Measurements from ENCODE around the gene MIF4GD.

Gene MIF4GD

DNA sequence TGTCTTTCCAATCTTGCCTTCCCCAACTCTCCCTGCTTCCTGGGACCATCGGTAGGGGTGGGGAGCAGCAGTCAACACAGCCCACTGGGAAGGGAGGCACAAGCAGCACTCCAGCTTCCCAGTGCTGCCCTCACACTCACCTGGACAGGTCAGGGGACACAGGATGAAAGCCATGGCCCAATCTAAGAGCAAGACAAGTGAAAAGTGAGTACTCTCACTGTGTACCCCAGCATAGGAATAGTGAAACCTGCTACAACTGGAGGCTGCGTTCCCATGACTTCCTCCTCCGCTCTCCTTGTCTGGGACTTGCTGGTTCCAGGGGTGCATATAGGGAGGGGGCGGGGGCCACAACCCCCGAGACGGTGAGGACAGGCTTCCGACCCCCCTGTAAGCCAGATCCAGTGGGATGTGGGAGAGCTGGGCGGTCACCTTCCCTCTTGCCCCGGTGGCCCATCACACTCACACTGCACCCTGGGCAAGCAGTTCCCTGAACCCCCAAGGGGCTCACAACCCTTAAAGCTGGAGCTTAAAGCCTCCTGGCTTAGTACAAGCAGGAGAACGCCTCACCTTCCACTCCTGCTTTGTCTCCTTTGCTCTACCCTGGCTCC is 47.7 kb upstream of the MIF4GD start (continued):
- TF ChIP-seq SNAI2 (CRISPR knock-in tag; IDR thresholded peaks at IDR 0.05): no peak
- TF ChIP-seq ARNTL (CRISPR knock-in tag; IDR thresholded peaks at IDR 0.05; ENCODE audit: borderline replicate concordance, low read depth): no peak
- TF ChIP-seq TCF4 (CRISPR knock-in tag; IDR thresholded peaks at IDR 0.05; ENCODE audit: borderline replicate concordance): no peak
- no peak for TF ChIP-seq ISL1 (CRISPR knock-in tag; IDR thresholded peaks at IDR 0.05)
- TF ChIP-seq, protein P1, sequence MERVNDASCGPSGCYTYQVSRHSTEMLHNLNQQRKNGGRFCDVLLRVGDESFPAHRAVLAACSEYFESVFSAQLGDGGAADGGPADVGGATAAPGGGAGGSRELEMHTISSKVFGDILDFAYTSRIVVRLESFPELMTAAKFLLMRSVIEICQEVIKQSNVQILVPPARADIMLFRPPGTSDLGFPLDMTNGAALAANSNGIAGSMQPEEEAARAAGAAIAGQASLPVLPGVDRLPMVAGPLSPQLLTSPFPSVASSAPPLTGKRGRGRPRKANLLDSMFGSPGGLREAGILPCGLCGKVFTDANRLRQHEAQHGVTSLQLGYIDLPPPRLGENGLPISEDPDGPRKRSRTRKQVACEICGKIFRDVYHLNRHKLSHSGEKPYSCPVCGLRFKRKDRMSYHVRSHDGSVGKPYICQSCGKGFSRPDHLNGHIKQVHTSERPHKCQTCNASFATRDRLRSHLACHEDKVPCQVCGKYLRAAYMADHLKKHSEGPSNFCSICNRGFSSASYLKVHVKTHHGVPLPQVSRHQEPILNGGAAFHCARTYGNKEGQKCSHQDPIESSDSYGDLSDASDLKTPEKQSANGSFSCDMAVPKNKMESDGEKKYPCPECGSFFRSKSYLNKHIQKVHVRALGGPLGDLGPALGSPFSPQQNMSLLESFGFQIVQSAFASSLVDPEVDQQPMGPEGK (CRISPR knock-in tag; IDR thresholded peaks at IDR 0.05; ENCODE audit: borderline replicate concordance): no peak
- TF ChIP-seq ZNF565 (CRISPR knock-in tag; conservative IDR thresholded peaks at IDR 0.05; ENCODE audit: low read depth): no peak
- no peak for TF ChIP-seq OSR1 (CRISPR knock-in tag; IDR thresholded peaks at IDR 0.05)

DNA sequence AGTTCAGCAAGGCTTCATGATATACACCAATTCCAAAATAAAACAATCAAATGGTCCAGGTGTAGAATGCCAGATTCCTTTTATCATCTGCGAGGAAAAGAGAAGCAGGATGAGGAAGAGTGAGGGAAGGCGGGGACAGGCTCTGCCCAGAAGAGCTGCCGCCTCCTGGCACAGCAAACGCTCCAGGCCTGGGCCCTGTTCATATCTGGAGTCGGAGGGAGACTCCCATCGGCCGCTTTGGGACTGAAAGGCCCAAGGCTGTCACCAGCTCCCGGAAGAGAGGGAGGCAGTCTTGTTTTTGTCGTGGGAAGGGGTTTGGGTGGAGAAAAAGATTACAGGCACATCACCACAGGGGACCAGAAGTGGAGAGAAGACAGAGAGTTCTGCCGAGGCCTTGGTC is 47.2 kb upstream of the MIF4GD start:
- ATAC-seq: no peak

DNA sequence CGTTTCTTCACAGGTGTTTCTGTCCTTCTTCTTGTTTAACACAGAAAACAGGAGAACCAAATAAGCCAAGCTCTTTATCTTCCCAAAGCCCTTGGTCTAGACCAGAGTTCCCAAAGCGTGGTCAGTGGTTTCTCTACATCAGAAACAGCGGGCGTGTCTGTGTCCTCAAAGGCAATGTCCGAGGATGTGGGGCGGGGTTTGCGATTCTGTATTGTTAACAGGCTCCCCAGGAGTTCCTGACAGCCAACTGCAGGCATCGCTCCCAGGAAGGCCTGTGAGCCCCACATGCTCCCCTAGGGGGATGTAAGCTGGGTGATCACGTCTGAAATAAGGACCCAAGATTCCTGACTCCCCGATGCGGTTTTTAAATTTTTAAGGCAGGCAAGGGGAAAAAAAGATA is 46.6 kb upstream of the MIF4GD start:
- ATAC-seq: no peak
- TF ChIP-seq TOX (CRISPR knock-in tag; IDR thresholded peaks at IDR 0.05; ENCODE audit: borderline replicate concordance) (no peak), ZC3H10 (CRISPR knock-in tag; IDR thresholded peaks at IDR 0.05) (no peak), ZNF8 (CRISPR knock-in tag; IDR thresholded peaks at IDR 0.05) (no peak), ZNF565 (CRISPR knock-in tag; conservative IDR thresholded peaks at IDR 0.05; ENCODE audit: low read depth) (no peak), OSR1 (CRISPR knock-in tag; IDR thresholded peaks at IDR 0.05) (no peak), RARB (CRISPR knock-in tag; IDR thresholded peaks at IDR 0.05) (no peak), ISL1 (CRISPR knock-in tag; IDR thresholded peaks at IDR 0.05) (no peak), PPARA (CRISPR knock-in tag; IDR thresholded peaks at IDR 0.05; ENCODE audit: borderline replicate concordance) (no peak), SNAI2 (CRISPR knock-in tag; IDR thresholded peaks at IDR 0.05) (no peak), GLIS3 (CRISPR knock-in tag; IDR thresholded peaks at IDR 0.05) (no peak), BACH2 (CRISPR knock-in tag; IDR thresholded peaks at IDR 0.05; ENCODE audit: borderline replicate concordance) (no peak), ZFP30 (CRISPR knock-in tag; IDR thresholded peaks at IDR 0.05) (no peak), ZNF70 (CRISPR knock-in tag; IDR thresholded peaks at IDR 0.05) (no peak), ARNTL (CRISPR knock-in tag; IDR thresholded peaks at IDR 0.05; ENCODE audit: borderline replicate concordance, low read depth) (no peak), TCF4 (CRISPR knock-in tag; IDR thresholded peaks at IDR 0.05; ENCODE audit: borderline replicate concordance) (no peak), CSDC2 (CRISPR knock-in tag; IDR thresholded peaks at IDR 0.05) (no peak)
- TF ChIP-seq, protein P2, sequence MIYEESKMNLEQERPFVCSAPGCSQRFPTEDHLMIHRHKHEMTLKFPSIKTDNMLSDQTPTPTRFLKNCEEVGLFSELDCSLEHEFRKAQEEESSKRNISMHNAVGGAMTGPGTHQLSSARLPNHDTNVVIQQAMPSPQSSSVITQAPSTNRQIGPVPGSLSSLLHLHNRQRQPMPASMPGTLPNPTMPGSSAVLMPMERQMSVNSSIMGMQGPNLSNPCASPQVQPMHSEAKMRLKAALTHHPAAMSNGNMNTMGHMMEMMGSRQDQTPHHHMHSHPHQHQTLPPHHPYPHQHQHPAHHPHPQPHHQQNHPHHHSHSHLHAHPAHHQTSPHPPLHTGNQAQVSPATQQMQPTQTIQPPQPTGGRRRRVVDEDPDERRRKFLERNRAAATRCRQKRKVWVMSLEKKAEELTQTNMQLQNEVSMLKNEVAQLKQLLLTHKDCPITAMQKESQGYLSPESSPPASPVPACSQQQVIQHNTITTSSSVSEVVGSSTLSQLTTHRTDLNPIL (CRISPR knock-in tag; IDR thresholded peaks at IDR 0.05; ENCODE audit: low read depth): no peak
- TF ChIP-seq, protein P3, sequence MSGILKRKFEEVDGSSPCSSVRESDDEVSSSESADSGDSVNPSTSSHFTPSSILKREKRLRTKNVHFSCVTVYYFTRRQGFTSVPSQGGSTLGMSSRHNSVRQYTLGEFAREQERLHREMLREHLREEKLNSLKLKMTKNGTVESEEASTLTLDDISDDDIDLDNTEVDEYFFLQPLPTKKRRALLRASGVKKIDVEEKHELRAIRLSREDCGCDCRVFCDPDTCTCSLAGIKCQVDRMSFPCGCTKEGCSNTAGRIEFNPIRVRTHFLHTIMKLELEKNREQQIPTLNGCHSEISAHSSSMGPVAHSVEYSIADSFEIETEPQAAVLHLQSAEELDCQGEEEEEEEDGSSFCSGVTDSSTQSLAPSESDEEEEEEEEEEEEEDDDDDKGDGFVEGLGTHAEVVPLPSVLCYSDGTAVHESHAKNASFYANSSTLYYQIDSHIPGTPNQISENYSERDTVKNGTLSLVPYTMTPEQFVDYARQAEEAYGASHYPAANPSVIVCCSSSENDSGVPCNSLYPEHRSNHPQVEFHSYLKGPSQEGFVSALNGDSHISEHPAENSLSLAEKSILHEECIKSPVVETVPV (CRISPR knock-in tag; IDR thresholded peaks at IDR 0.05): no peak

More for the DNA sequence above, 47.2 kb upstream of the MIF4GD start:
- no peak for TF ChIP-seq CSDC2 (CRISPR knock-in tag; IDR thresholded peaks at IDR 0.05)
- no peak for TF ChIP-seq GLIS3 (CRISPR knock-in tag; IDR thresholded peaks at IDR 0.05)
- TF ChIP-seq ESRRG (CRISPR knock-in tag; IDR thresholded peaks at IDR 0.05): no peak

DNA sequence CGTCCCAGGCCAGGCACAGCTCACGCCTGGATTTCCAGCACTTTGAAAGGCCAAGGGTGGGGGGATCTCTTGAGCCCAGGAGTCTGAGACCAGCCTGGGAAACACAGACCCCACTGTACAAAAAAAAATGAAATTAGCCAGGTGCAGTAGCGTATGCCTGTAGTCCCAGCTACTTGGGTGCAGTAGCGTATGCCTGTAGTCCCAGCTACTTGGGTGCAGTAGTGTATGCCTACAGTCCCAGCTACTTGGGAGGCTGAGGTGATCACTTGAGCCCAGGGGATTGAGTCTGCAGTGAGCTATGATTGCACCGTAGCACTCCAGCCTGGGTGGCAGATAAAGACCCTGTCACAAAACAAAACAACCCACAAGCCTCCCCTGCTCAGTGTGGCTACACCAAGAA is 45.2 kb upstream of the MIF4GD start:
- no peak for ATAC-seq
- TF ChIP-seq ZNF70 (CRISPR knock-in tag; IDR thresholded peaks at IDR 0.05) (no peak), ZNF8 (CRISPR knock-in tag; IDR thresholded peaks at IDR 0.05) (no peak), ZC3H10 (CRISPR knock-in tag; IDR thresholded peaks at IDR 0.05) (no peak), ARNTL (CRISPR knock-in tag; IDR thresholded peaks at IDR 0.05; ENCODE audit: borderline replicate concordance, low read depth) (no peak), ZNF565 (CRISPR knock-in tag; conservative IDR thresholded peaks at IDR 0.05; ENCODE audit: low read depth) (no peak), TCF4 (CRISPR knock-in tag; IDR thresholded peaks at IDR 0.05; ENCODE audit: borderline replicate concordance) (no peak), ISL1 (CRISPR knock-in tag; IDR thresholded peaks at IDR 0.05) (no peak), ZFP30 (CRISPR knock-in tag; IDR thresholded peaks at IDR 0.05) (no peak), GLIS3 (CRISPR knock-in tag; IDR thresholded peaks at IDR 0.05) (no peak), ESRRG (CRISPR knock-in tag; IDR thresholded peaks at IDR 0.05) (no peak), SNAI2 (CRISPR knock-in tag; IDR thresholded peaks at IDR 0.05) (no peak)
- TF ChIP-seq, protein P4, sequence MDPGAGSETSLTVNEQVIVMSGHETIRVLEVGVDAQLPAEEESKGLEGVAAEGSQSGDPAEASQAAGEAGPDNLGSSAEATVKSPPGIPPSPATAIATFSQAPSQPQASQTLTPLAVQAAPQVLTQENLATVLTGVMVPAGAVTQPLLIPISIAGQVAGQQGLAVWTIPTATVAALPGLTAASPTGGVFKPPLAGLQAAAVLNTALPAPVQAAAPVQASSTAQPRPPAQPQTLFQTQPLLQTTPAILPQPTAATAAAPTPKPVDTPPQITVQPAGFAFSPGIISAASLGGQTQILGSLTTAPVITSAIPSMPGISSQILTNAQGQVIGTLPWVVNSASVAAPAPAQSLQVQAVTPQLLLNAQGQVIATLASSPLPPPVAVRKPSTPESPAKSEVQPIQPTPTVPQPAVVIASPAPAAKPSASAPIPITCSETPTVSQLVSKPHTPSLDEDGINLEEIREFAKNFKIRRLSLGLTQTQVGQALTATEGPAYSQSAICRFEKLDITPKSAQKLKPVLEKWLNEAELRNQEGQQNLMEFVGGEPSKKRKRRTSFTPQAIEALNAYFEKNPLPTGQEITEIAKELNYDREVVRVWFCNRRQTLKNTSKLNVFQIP (CRISPR knock-in tag; IDR thresholded peaks at IDR 0.05; ENCODE audit: borderline replicate concordance, low read depth): no peak
- TF ChIP-seq, protein P5, sequence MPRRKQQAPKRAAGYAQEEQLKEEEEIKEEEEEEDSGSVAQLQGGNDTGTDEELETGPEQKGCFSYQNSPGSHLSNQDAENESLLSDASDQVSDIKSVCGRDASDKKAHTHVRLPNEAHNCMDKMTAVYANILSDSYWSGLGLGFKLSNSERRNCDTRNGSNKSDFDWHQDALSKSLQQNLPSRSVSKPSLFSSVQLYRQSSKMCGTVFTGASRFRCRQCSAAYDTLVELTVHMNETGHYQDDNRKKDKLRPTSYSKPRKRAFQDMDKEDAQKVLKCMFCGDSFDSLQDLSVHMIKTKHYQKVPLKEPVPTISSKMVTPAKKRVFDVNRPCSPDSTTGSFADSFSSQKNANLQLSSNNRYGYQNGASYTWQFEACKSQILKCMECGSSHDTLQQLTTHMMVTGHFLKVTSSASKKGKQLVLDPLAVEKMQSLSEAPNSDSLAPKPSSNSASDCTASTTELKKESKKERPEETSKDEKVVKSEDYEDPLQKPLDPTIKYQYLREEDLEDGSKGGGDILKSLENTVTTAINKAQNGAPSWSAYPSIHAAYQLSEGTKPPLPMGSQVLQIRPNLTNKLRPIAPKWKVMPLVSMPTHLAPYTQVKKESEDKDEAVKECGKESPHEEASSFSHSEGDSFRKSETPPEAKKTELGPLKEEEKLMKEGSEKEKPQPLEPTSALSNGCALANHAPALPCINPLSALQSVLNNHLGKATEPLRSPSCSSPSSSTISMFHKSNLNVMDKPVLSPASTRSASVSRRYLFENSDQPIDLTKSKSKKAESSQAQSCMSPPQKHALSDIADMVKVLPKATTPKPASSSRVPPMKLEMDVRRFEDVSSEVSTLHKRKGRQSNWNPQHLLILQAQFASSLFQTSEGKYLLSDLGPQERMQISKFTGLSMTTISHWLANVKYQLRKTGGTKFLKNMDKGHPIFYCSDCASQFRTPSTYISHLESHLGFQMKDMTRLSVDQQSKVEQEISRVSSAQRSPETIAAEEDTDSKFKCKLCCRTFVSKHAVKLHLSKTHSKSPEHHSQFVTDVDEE (CRISPR knock-in tag; IDR thresholded peaks at IDR 0.05): no peak
- TF ChIP-seq, protein P3 (CRISPR knock-in tag; IDR thresholded peaks at IDR 0.05): no peak
- TF ChIP-seq, protein P2 (CRISPR knock-in tag; IDR thresholded peaks at IDR 0.05; ENCODE audit: low read depth): no peak

All from SK-N-SH treated with all-trans-retinoic acid at 6 μM for 48 hours (cell line).